Small intestine (tissue), 16 donors: Measurements from ENCODE around the gene TSHB. TPM values are rescaled to one million over a fixed set of nuclear protein-coding genes. Genes with fewer than 3 reads are reported as not detected.

Experiments used
- DNase-seq, 2 donors: peaks; one replicate each; pipeline versions ENCODE4 v3.0.0 to v3.0.0-alpha.2; 2013
- FAIRE-seq: peaks from 2 replicates; lab custom pipeline; 2012; peaks lifted over from hg19 to GRCh38; lab: Jason Lieb, UNC
- H3K27ac ChIP-seq, 3 donors: one replicate each; pipeline ENCODE4 v1.5.1; 2013; ENCODE audit warnings: low read length in 2 of 3, mild to moderate bottlenecking in 2 of 3, control low read depth in 1 of 3, inconsistent platforms in 1 of 3, low read depth in 1 of 3, moderate library complexity in 1 of 3
- H3K27me3 ChIP-seq, 3 donors: one replicate each; pipeline ENCODE4 v1.6.1; 2013; ENCODE audit warnings: low read length in 3 of 3, inconsistent platforms in 1 of 3; ENCODE audit not compliant: control insufficient read depth in 3 of 3, insufficient read depth in 3 of 3
- H3K36me3 ChIP-seq, 3 donors: one replicate each; pipeline ENCODE4 v1.6.1; 2013; ENCODE audit warnings: low read length in 3 of 3, inconsistent platforms in 1 of 3, low read depth in 1 of 3, mild to moderate bottlenecking in 1 of 3, moderate library complexity in 1 of 3; ENCODE audit not compliant: control insufficient read depth in 3 of 3, insufficient read depth in 2 of 3
- H3K4me1 ChIP-seq, 3 donors: one replicate each; pipeline ENCODE4 v1.6.1; 2013; ENCODE audit warnings: low read length in 2 of 3, inconsistent platforms in 1 of 3, low read depth in 1 of 3, mild to moderate bottlenecking in 1 of 3, moderate library complexity in 1 of 3; ENCODE audit not compliant: control insufficient read depth in 3 of 3, insufficient read depth in 2 of 3
- H3K4me3 ChIP-seq, 3 donors: one replicate each; pipeline ENCODE4 v1.5.1; 2013; ENCODE audit warnings: low read length in 3 of 3, control low read depth in 1 of 3, inconsistent platforms in 1 of 3, low read depth in 1 of 3, mild to moderate bottlenecking in 1 of 3, moderate library complexity in 1 of 3
- H3K9me3 ChIP-seq, 2 donors: one replicate each; pipeline ENCODE4 v1.6.1; 2013; ENCODE audit warnings: low read depth in 1 of 2, low read length in 1 of 2; ENCODE audit not compliant: control insufficient read depth in 2 of 2, insufficient read depth in 1 of 2
- WGBS, 3 donors: extraction: QIAGEN DNeasy Blood & Tissue Kit; methylation state at CpG; one replicate each; pipeline ENCODE4 v1.1.7; 2013; 5-methylcytosine and 5-hydroxymethylcytosine counted together
- long read RNA-seq, 10 donors: transcript quantifications; one replicate each; lab custom pipeline, GENCODE V29; 2026
- polyA plus RNA-seq, 4 donors: library from polyadenylated mRNA; stranded (reverse) in 3 of 4; unstranded in 1 of 4; fragments of 200-250 nt in 3 of 4; fragments of 120-200 nt in 1 of 4; gene quantifications; one replicate each; pipeline versions ENCODE4 v1.2.1 to v1.2.3, GENCODE V29; 2013
- donor health status: healthy with polysubstance abuse.
- donor health status: control.
- donor health status: control.
- donor health status: Bipolar disorder and iron deficiency.
- donor health status: healthy.

Gene TSHB
- polyA plus RNA-seq: not detected
- long read RNA-seq, donor 1: 0 reads
- long read RNA-seq, donor 2: 0 reads
- long read RNA-seq, donor 3: 0 reads
- long read RNA-seq, donor 4: 0 reads
- long read RNA-seq, donor 5: 0 reads
- long read RNA-seq, donor 6: 0 reads
- long read RNA-seq, donor 7: 0 reads
- long read RNA-seq, donor 8: 0 reads
- long read RNA-seq, donor 9: 0 reads
- long read RNA-seq, donor 10: 0 reads

GRCh38 chr1:115029526-115029925, at the start of gene TSHB:
TSS of gene TSHB (plus strand) at chr1:115029826. CDS start at chr1:115033363, 3,537 bp downstream.
- H3K4me1 ChIP-seq: no peaks in the 10 kb centered on the region
- FAIRE-seq (no peak), DNase-seq (no peak)
- H3K27ac ChIP-seq: no peak within 1 kb of the TSS
- H3K36me3 ChIP-seq: no peaks in the 10 kb centered on the region
- H3K27me3 ChIP-seq: no peaks in the 10 kb centered on the region
- H3K4me3 ChIP-seq: no peak within 1 kb of the TSS
- no peaks in the 10 kb centered on the region for H3K9me3 ChIP-seq

DNA sequence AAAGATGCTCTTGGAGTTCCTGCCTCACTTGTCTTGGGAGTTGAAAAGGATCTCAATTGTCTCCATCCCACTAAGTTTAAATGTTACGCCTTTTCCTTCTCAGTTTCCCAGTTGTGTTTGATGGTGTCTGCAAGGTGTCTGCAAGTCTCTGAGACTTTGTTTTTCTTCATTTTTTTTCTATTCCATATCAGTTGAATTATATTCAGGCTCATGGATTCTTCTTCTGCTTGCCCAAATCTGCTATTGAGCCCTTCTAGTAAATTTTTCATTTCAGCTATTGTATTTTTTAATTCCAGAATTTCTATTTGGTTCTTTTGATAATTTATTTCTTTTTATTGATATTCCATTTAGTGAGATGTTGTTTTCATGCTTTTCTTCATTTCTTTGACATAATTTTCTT, 47.4 kb upstream of the TSHB start:
- Histone ChIP-seq H3K9me3 (peaks cover 0 to 14% of the 10 kb centered on the region in 2 donors), H3K4me3 (no peak overlapping the region), H3K27ac (no peak overlapping the region), H3K36me3 (no peaks in the 10 kb centered on the region), H3K4me1 (no peaks in the 10 kb centered on the region), H3K27me3 (no peaks in the 10 kb centered on the region)
- FAIRE-seq (no peak), DNase-seq (no peak)
- WGBS, 3 donors: 24 to 44% (median 36%) methylated on average over 1 of the region's 1 CpG

GRCh38 chr1:114986286-114986685, 43.3 kb upstream of the TSHB start:
- Histone ChIP-seq H3K36me3 (no peaks in the 10 kb centered on the region), H3K4me1 (no peaks in the 10 kb centered on the region), H3K9me3 (peaks cover 2 to 21% of the 10 kb centered on the region in 2 donors), H3K27ac (no peak overlapping the region), H3K27me3 (no peaks in the 10 kb centered on the region), H3K4me3 (no peak overlapping the region)
- FAIRE-seq (no peak), DNase-seq (no peak)

GRCh38 chr1:114988095-114988494, 41.5 kb upstream of the TSHB start:
- H3K27ac ChIP-seq: no peak overlapping the region
- no peaks in the 10 kb centered on the region for H3K36me3 ChIP-seq
- H3K9me3 ChIP-seq: peaks cover 2 to 17% of the 10 kb centered on the region in 2 donors
- DNase-seq (no peak), FAIRE-seq (no peak)
- no peaks in the 10 kb centered on the region for H3K4me1 ChIP-seq
- no peak overlapping the region for H3K4me3 ChIP-seq
- 65 to 92% (median 86%) methylated on average over 1 of the region's 1 CpG for WGBS, 3 donors
- no peaks in the 10 kb centered on the region for H3K27me3 ChIP-seq

GRCh38 chr1:114997510-114998289, 31.9 kb upstream of the TSHB start:
- DNase-seq: peak; percentile 1 to 37
- H3K4me1 ChIP-seq: no peaks in the 10 kb centered on the region
- H3K36me3 ChIP-seq: no peaks in the 10 kb centered on the region
- no peaks in the 10 kb centered on the region for H3K27me3 ChIP-seq
- H3K9me3 ChIP-seq: no peaks in the 10 kb centered on the region
- FAIRE-seq: peak; percentile 67
- no peak overlapping the region for H3K27ac ChIP-seq
- H3K4me3 ChIP-seq: no peak overlapping the region

GRCh38 chr1:115006191-115006590, 23.4 kb upstream of the TSHB start:
- H3K4me1 ChIP-seq: no peaks in the 10 kb centered on the region
- no peaks in the 10 kb centered on the region for H3K9me3 ChIP-seq
- WGBS, 3 donors: 84 to 91% (median 87%) methylated on average over 2 of the region's 2 CpGs
- no peaks in the 10 kb centered on the region for H3K27me3 ChIP-seq
- no peaks in the 10 kb centered on the region for H3K36me3 ChIP-seq
- no peak overlapping the region for H3K4me3 ChIP-seq
- DNase-seq: no peak
- H3K27ac ChIP-seq: no peak overlapping the region
- FAIRE-seq: no peak

DNA sequence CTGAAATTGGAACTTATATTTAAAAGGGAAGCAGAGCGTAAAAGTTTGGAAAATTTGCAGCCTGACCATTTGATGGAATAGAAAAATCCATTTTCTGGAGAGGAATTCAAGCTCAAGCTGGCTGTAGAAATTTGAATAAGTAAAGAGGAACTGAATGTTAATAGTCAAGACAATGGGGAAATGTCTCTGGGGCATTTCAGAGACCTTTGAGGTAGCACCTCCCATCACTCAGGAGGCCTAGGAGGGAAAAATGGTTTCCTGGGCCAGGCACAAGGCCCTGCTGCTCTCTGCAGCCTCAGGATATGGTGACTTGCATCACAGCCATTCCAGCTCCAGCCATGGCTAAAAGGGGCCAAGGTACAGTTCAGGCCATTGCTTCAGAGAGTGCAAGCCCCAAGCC, 17.6 kb upstream of the TSHB start:
- DNase-seq (no peak), FAIRE-seq (no peak)
- Histone ChIP-seq H3K9me3 (no peaks in the 10 kb centered on the region), H3K27ac (no peak overlapping the region), H3K4me3 (no peak overlapping the region), H3K4me1 (no peaks in the 10 kb centered on the region), H3K36me3 (no peaks in the 10 kb centered on the region), H3K27me3 (no peaks in the 10 kb centered on the region)
- WGBS, 3 donors: 90 to 100% (median 92%) methylated on average over 1 of the region's 1 CpG

DNA sequence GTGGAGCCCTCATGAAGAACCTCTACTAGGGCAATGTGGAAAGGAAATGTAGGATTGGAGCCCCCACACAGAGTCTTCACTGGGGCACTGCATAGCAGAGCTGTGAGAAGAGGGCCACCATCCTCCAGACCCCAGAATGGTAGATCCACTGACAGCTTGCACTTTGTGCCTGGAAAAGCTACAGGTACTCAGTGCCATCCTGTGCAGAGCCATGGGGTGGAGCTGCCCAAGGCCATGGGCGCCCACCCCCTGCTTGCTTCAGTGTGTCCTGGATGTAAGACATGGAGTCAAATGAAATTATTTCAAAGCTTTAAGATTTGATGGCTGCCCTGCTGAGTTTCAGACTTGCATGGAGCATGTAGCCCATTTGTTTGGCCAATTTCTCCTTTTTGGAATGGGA, 17.2 kb upstream of the TSHB start:
- no peak for FAIRE-seq
- Histone ChIP-seq H3K4me3 (no peak overlapping the region), H3K4me1 (no peaks in the 10 kb centered on the region), H3K9me3 (no peaks in the 10 kb centered on the region), H3K27me3 (no peaks in the 10 kb centered on the region), H3K36me3 (no peaks in the 10 kb centered on the region), H3K27ac (no peak overlapping the region)
- no peak for DNase-seq
- 74 to 82% (median 81%) methylated on average over 1 of the region's 1 CpG for WGBS, 3 donors
